B cell (primary cell): ENCODE results near the gene ARHGAP23. TPM values are rescaled to one million over a fixed set of nuclear protein-coding genes. Genes with fewer than 3 reads are reported as not detected.
"Not testable (repeated sequence)": the region's sequence is repeated elsewhere in the genome, so short reads cannot be mapped to it uniquely, and the experiment has no call there.

Source experiments
- ATAC-seq: fragments of 200-7000 bp; cut with Tn5 transposase; one replicate; pipeline ENCODE4 v1.10.0; 2021; ENCODE audit warnings: low read depth, mild to moderate bottlenecking, moderate number of reproducible peaks, moderate library complexity
- CTCF ChIA-PET: fragments of 350-600 bp; sonication (Branson Sonifier 250); formaldehyde crosslinking; loops from one replicate; lab custom pipeline; 2021; ENCODE audit warnings: antibody characterized with exemption, inconsistent platforms; lab: Charles Lee
- POLR2A ChIA-PET: fragments of 350-600 bp; sonication (Branson Sonifier 250); formaldehyde crosslinking; loops from one replicate; lab custom pipeline; 2021; ENCODE audit warnings: antibody characterized with exemption; lab: Charles Lee
- DNase-seq: peaks from one replicate; pipeline ENCODE4 v3.0.0; 2013
- H2AFZ ChIP-seq: 2 replicates; pipeline ENCODE4 v1.6.1; 2012; ENCODE audit warnings: mild to moderate bottlenecking, low read depth, low read length; ENCODE audit not compliant: insufficient read depth, poor library complexity, severe bottlenecking
- H3K27ac ChIP-seq, 2 donors: 1 replicate in 1 of 2; 2 replicates in 1 of 2; pipeline ENCODE4 v1.5.1; 2012 to 2013; ENCODE audit warnings: low read length in 2 of 2, mild to moderate bottlenecking in 2 of 2, moderate library complexity in 1 of 2
- H3K27me3 ChIP-seq, 4 experiments: fragments of 200-600 bp in 1 of 4; sonication (generic) in 1 of 4; replicated peaks in 1 of 4; 1 replicate in 2 of 4; 2 replicates in 2 of 4; pipeline versions ENCODE4 v1.6.1 to v1.7.0; 2013 to 2016; ENCODE audit warnings: low read length in 3 of 4, mild to moderate bottlenecking in 2 of 4, mixed read lengths in 1 of 4, moderate library complexity in 1 of 4; ENCODE audit not compliant: insufficient read depth in 4 of 4, control insufficient read depth in 3 of 4; ENCODE audit errors: control extremely low read depth in 1 of 4
- H3K36me3 ChIP-seq, 2 experiments: replicated peaks in 1 of 2; 1 replicate in 1 of 2; 2 replicates in 1 of 2; pipeline versions ENCODE4 v1.6.1 to v1.7.1; 2013; ENCODE audit warnings: low read length in 1 of 2; ENCODE audit not compliant: insufficient read depth in 2 of 2, control insufficient read depth in 1 of 2; ENCODE audit errors: control extremely low read depth in 1 of 2, extremely low read depth in 1 of 2
- H3K4me1 ChIP-seq, 2 donors: fragments of 200-600 bp in 1 of 2; sonication (generic) in 1 of 2; 1 replicate in 1 of 2; 2 replicates in 1 of 2; pipeline versions ENCODE4 v1.5.1 to v1.6.1; 2013 to 2017; ENCODE audit warnings: low read length in 2 of 2; ENCODE audit not compliant: control insufficient read depth in 2 of 2, insufficient read depth in 2 of 2
- H3K4me2 ChIP-seq: replicated peaks from 2 replicates; pipeline ENCODE3; 2012; ENCODE audit warnings: mild to moderate bottlenecking, low read depth, low read length; ENCODE audit not compliant: poor library complexity, severe bottlenecking
- H3K4me3 ChIP-seq, 5 experiments: fragments of 200-600 bp in 1 of 5; sonication (generic) in 1 of 5; 1 replicate in 3 of 5; 2 replicates in 2 of 5; pipeline versions ENCODE4 v1.5.1 to v1.7.0; 2011 to 2016; ENCODE audit warnings: low read length in 4 of 5, mild to moderate bottlenecking in 4 of 5, low read depth in 2 of 5, control low read depth in 1 of 5, moderate library complexity in 1 of 5; ENCODE audit not compliant: insufficient read depth in 1 of 5; ENCODE audit errors: control extremely low read depth in 1 of 5, extremely low read depth in 1 of 5
- H3K79me2 ChIP-seq: fragments of 200-600 bp; sonication (generic); one replicate; pipeline ENCODE4 v1.6.0; 2016; ENCODE audit warnings: low read length; ENCODE audit not compliant: control insufficient read depth, insufficient read depth
- H3K9ac ChIP-seq: fragments of 200-600 bp; sonication (generic); 2 replicates; pipeline ENCODE4 v1.6.1; 2017; ENCODE audit warnings: mild to moderate bottlenecking, low read length, moderate library complexity
- H3K9me3 ChIP-seq, 3 donors: one replicate each; pipeline versions ENCODE4 v1.6.1 to v1.7.1; 2013; ENCODE audit warnings: low read length in 2 of 3; ENCODE audit not compliant: control insufficient read depth in 2 of 3, insufficient read depth in 1 of 3; ENCODE audit errors: control extremely low read depth in 1 of 3
- H4K20me1 ChIP-seq: 2 replicates; pipeline ENCODE4 v1.6.0; 2012; ENCODE audit warnings: mild to moderate bottlenecking, low read length; ENCODE audit not compliant: insufficient read depth, control insufficient read depth, poor library complexity, severe bottlenecking
- H3K27ac Mint-ChIP-seq: one replicate; pipeline ENCODE4 v1.8.0; 2021; ENCODE audit warnings: mixed read lengths
- H3K27me3 Mint-ChIP-seq: one replicate; pipeline ENCODE4 v1.8.0; 2021; ENCODE audit warnings: mixed read lengths
- H3K4me1 Mint-ChIP-seq: one replicate; pipeline ENCODE4 v1.8.0; 2021; ENCODE audit warnings: mixed read lengths
- H3K4me3 Mint-ChIP-seq: one replicate; pipeline ENCODE4 v1.8.0; 2021; ENCODE audit warnings: mixed read lengths
- H3K9me3 Mint-ChIP-seq: one replicate; pipeline ENCODE4 v1.8.0; 2022; ENCODE audit warnings: mixed read lengths; ENCODE audit not compliant: insufficient read depth
- CTCF ChIP-seq: fragments of 200-600 bp; IDR thresholded peaks from one replicate; pipeline ENCODE4 v1.8.0; 2022; ENCODE audit warnings: antibody characterized with exemption, mild to moderate bottlenecking
- WGBS: methylation state at CpG from one replicate; pipeline ENCODE4 v1.1.5; 2013; ENCODE audit warnings: missing lambda C conversion rate; ENCODE audit not compliant: insufficient coverage; 5-methylcytosine and 5-hydroxymethylcytosine counted together
- intact Hi-C: fragments of 100-400 bp; cut with micrococcal nuclease; formaldehyde crosslinking; loops from one replicate; pipeline ENCODE4 v1.10.0; 2022
- polyA plus RNA-seq: library from polyadenylated mRNA; depleted of rRNA; stranded (reverse); fragments of >200 nt; gene quantifications from 2 replicates; pipeline ENCODE4 v1.2.3, GENCODE V29; 2012
- total RNA-seq, 2 donors: library from RNA; stranded (reverse); fragments of 120-200 nt in 1 of 2; gene quantifications; 1 replicate in 1 of 2; 2 replicates in 1 of 2; pipeline versions ENCODE4 v1.2.3 to v1.2.4, GENCODE V29; 2013 to 2022

The ARHGAP23 gene
- total and polyA plus RNA-seq, 2 donors (not counting 1 experiment from before 2014, with no cell fraction given) = 0.07 to 0.12 TPM

- H2AFZ ChIP-seq, H3K4me1 ChIP-seq, H3K4me1 Mint-ChIP-seq, H3K4me3 ChIP-seq, H3K27ac ChIP-seq, H3K9me3 Mint-ChIP-seq, H3K79me2 ChIP-seq, H3K4me3 Mint-ChIP-seq, H3K9me3 ChIP-seq, POLR2A ChIA-PET, H4K20me1 ChIP-seq, H3K27me3 ChIP-seq, H3K9ac ChIP-seq, H3K36me3 ChIP-seq, H3K4me2 ChIP-seq: not testable (repeated sequence)
- WGBS = 65% methylated on average over 10 of the region's 14 CpGs
- peaks cover 12% of the 10 kb centered on the region for H3K27me3 Mint-ChIP-seq
- ATAC-seq (peak; percentile 77), DNase-seq (peak; percentile 86)
- intact Hi-C loops = loop anchor here (1.0 to 2.0 kb wide), 5 partner anchors 48 to 175 kb away; no protein-coding TSS in a partner anchor
- CTCF ChIA-PET = interaction anchor here (0.8 to 2.5 kb wide), 8 partner anchors 17 to 240 kb away, joined by 3 to 18 read pairs (median 3); no protein-coding TSS in a partner anchor
- peak overlapping the region; percentile 60 for H3K27ac Mint-ChIP-seq
- peak; percentile 63 for TF ChIP-seq CTCF
Observed at GRCh38 chr17:38492067-38493040, 64.1 kb downstream of the ARHGAP23 start.

DNA sequence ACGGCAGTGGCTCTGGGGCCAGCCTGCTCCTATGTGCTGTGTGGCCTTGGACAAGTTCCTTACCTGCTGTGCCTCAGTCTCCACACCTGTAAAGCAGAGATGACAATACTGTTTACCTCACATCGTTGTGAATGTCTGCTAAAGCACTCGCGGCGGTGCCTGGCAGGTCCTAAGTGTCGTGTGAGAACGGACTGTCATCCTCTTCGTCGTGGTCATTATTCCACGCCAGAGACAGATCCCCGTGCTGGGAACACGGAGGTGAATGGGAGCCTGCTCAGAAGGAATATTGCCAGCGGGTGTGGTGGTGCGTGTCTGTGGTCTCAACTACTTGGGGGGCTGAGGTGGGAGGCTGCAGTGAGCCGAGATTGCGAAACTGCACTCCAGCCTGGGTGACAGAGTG is 65.9 kb downstream of the ARHGAP23 start:
- H3K27ac ChIP-seq, H3K4me1 ChIP-seq, CTCF ChIA-PET, intact Hi-C loops, H3K9ac ChIP-seq, H4K20me1 ChIP-seq, H3K27ac Mint-ChIP-seq, H3K36me3 ChIP-seq, H3K4me3 Mint-ChIP-seq, DNase-seq, H3K4me3 ChIP-seq, ATAC-seq, H3K4me2 ChIP-seq, H3K9me3 Mint-ChIP-seq, H3K4me1 Mint-ChIP-seq, H3K27me3 ChIP-seq, POLR2A ChIA-PET, H2AFZ ChIP-seq, H3K79me2 ChIP-seq: not testable (repeated sequence)
- peaks cover 0 to 13% (median 0%) of the 10 kb centered on the region in 3 donors for H3K9me3 ChIP-seq
- H3K27me3 Mint-ChIP-seq = peaks cover 12% of the 10 kb centered on the region
- 98% methylated on average over 9 of the region's 16 CpGs for WGBS

- H4K20me1 ChIP-seq, H2AFZ ChIP-seq, H3K27me3 ChIP-seq, H3K4me3 ChIP-seq, DNase-seq, POLR2A ChIA-PET, H3K9me3 Mint-ChIP-seq, H3K27ac Mint-ChIP-seq, intact Hi-C loops, CTCF ChIA-PET, H3K79me2 ChIP-seq, ATAC-seq, H3K4me3 Mint-ChIP-seq, H3K4me1 Mint-ChIP-seq, H3K27me3 Mint-ChIP-seq, H3K4me2 ChIP-seq, H3K27ac ChIP-seq, H3K36me3 ChIP-seq, H3K4me1 ChIP-seq, H3K9ac ChIP-seq: not testable (repeated sequence)
- H3K9me3 ChIP-seq = peaks cover 0 to 13% (median 0%) of the 10 kb centered on the region in 3 donors
- WGBS = 91% methylated on average over 4 of the region's 10 CpGs
Observed at GRCh38 chr17:38497656-38498055, 69.4 kb downstream of the ARHGAP23 start.
